Activated T-cell treated with anti-CD3 and anti-CD28 coated beads, Interleukin-2, amount 50 U/mL, for 4 hours (primary cell): Measurements from ENCODE around the gene TRAF4. TPM values are rescaled to one million over a fixed set of nuclear protein-coding genes. Genes with fewer than 3 reads are reported as not detected.

ENCODE experiments used
- ATAC-seq, 2 donors: fragments of 200-7000 bp; cut with Tn5 transposase; one replicate each; pipeline ENCODE4 v1.10.0; 2021
- DNase-seq: peaks from one replicate; pipeline ENCODE4 v3.0.0-alpha.2; 2020
- H3K27me3 Mint-ChIP-seq: one replicate; pipeline ENCODE4 v1.8.0; 2021; ENCODE audit warnings: low read depth, mixed read lengths
- H3K36me3 Mint-ChIP-seq: one replicate; pipeline ENCODE4 v1.8.0; 2022; ENCODE audit warnings: mixed read lengths; ENCODE audit not compliant: insufficient read depth
- H3K4me1 Mint-ChIP-seq: one replicate; pipeline ENCODE4 v1.8.0; 2021; ENCODE audit warnings: low read depth, mixed read lengths
- H3K4me3 Mint-ChIP-seq: one replicate; pipeline ENCODE4 v1.8.0; 2021; ENCODE audit warnings: mild to moderate bottlenecking, moderate library complexity, mixed read lengths
- H3K9me3 Mint-ChIP-seq: one replicate; pipeline ENCODE4 v1.8.0; 2021; ENCODE audit warnings: mixed read lengths
- total RNA-seq, 3 donors: library from RNA; stranded (reverse); gene quantifications; one replicate each; pipeline ENCODE4 v1.2.1, GENCODE V29; 2021

TRAF4 gene
- total RNA-seq, 3 donors from 2014 or later = 221 to 247 (median 229) TPM

DNA sequence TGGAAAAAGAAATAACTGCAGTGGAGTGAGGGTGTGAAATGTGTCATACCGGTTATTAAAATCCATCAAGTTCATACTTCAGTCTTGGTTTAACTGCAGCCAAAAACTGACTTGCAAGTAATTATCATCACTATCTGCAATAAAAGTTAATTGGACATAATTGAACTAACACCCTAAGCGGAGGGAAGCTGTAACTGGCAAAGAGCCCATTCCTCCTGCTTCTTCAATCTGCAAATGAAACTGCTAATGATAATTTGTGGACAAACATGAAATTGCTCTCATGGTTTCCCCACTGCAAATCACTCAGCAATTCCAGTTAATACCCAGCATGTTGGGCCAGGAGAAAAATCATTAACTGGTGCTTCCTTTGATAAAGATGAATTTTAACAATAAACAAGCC, 52.3 kb downstream of the TRAF4 start:
- H3K36me3 Mint-ChIP-seq = peaks cover 2% of the 10 kb centered on the region
- no peaks in the 10 kb centered on the region for H3K27me3 Mint-ChIP-seq
- peaks cover 12% of the 10 kb centered on the region for H3K4me1 Mint-ChIP-seq
- no peaks in the 10 kb centered on the region for H3K9me3 Mint-ChIP-seq
- H3K4me3 Mint-ChIP-seq = no peak overlapping the region
- no peak for DNase-seq
- ATAC-seq = no peak

Other genes starting within 250 kb of the TRAF4 start
- not detected for gene FOXN1, start 237.7 kb upstream of the TRAF4 start, total RNA-seq
- 10 to 100 TPM; 21.7 to 26.0 (median 21.8) TPM for gene UNC119, start 191.4 kb upstream of the TRAF4 start, total RNA-seq
- gene PIGS, start 172.5 kb upstream of the TRAF4 start, total RNA-seq = 10 to 100 TPM; 47.0 to 49.9 (median 48.3) TPM
- gene ALDOC, start 167.1 kb upstream of the TRAF4 start, total RNA-seq = 10 to 100 TPM; 12.4 to 18.4 (median 16.5) TPM
- 10 to 100 TPM; 23.8 to 30.4 (median 30.1) TPM for gene SPAG5, start 145.0 kb upstream of the TRAF4 start, total RNA-seq
- gene RSKR, start 129.8 kb upstream of the TRAF4 start, total RNA-seq = 10 to 100 TPM; 24.6 to 25.3 (median 24.7) TPM
- 100 to 1,000 TPM; 167 to 201 (median 183) TPM for gene BLTP2, start 98.9 kb upstream of the TRAF4 start, total RNA-seq
- gene SDF2, start 82.1 kb upstream of the TRAF4 start, total RNA-seq = 10 to 100 TPM; 42.8 to 46.6 (median 45.4) TPM
- gene SUPT6H, start 81.8 kb upstream of the TRAF4 start, total RNA-seq = 100 to 1,000 TPM in 1 of 3 donors, 10 to 100 TPM in 2; 88.5 to 105 (median 98.3) TPM
- 1 to 10 TPM in 2 of 3 donors, under 1 TPM in 1; 0.83 to 1.2 (median 1.1) TPM for gene PROCA1, start 32.1 kb upstream of the TRAF4 start, total RNA-seq
- gene RAB34, start 26.1 kb upstream of the TRAF4 start, total RNA-seq = 100 to 1,000 TPM in 1 of 3 donors, 10 to 100 TPM in 2; 11.3 to 100 (median 14.1) TPM
- gene RPL23A, start 24.0 kb upstream of the TRAF4 start, total RNA-seq = 1,000 to 10,000 TPM; 2,218 to 2,392 (median 2,312) TPM
- 10 to 100 TPM; 20.8 to 28.5 (median 23.8) TPM for gene TLCD1, start 17.8 kb upstream of the TRAF4 start, total RNA-seq
- 1 to 10 TPM; 5.8 to 7.7 (median 7.6) TPM for gene NEK8, start 15.2 kb upstream of the TRAF4 start, total RNA-seq
- gene FAM222B, start 98.8 kb downstream of the TRAF4 start, total RNA-seq = 10 to 100 TPM; 23.5 to 26.4 (median 24.9) TPM
- 10 to 100 TPM; 79.8 to 81.3 (median 80.8) TPM for gene ERAL1, start 111.0 kb downstream of the TRAF4 start, total RNA-seq
- 10 to 100 TPM; 48.3 to 62.9 (median 59.3) TPM for gene FLOT2, start 153.7 kb downstream of the TRAF4 start, total RNA-seq
- gene DHRS13, start 159.1 kb downstream of the TRAF4 start, total RNA-seq = 10 to 100 TPM; 20.7 to 24.5 (median 21.8) TPM
- gene PHF12, start 207.5 kb downstream of the TRAF4 start, total RNA-seq = 10 to 100 TPM; 45.2 to 48.6 (median 47.8) TPM